Chondrocyte (in vitro differentiated cells): Measurements from ENCODE around the gene PPP1R11. TPM values are rescaled to one million over a fixed set of nuclear protein-coding genes. Genes with fewer than 3 reads are reported as not detected.
A peak's percentile ranks its signal among the peaks of the same experiment; 100 is the strongest.

ENCODE experiments used
- DNase-seq: peaks from one replicate; pipeline ENCODE4 v3.0.0; 2021; ENCODE audit warnings: mixed read lengths, low spot score
- H3K27ac Mint-ChIP-seq: one replicate; pipeline ENCODE4 v1.8.0; 2021; ENCODE audit warnings: mild to moderate bottlenecking, moderate library complexity, mixed read lengths; ENCODE audit not compliant: unreplicated experiment
- H3K27me3 Mint-ChIP-seq: 2 replicates; pipeline ENCODE4 v1.8.0; 2021; ENCODE audit warnings: low read depth, mixed read lengths
- H3K36me3 Mint-ChIP-seq: 2 replicates; pipeline ENCODE4 v1.8.0; 2021; ENCODE audit warnings: low read depth, mixed read lengths
- H3K4me1 Mint-ChIP-seq: 2 replicates; pipeline ENCODE4 v1.8.0; 2021; ENCODE audit warnings: low read depth, mild to moderate bottlenecking, mixed read lengths
- H3K4me3 Mint-ChIP-seq: one replicate; pipeline ENCODE4 v1.8.0; 2021; ENCODE audit warnings: mild to moderate bottlenecking, moderate library complexity, mixed read lengths; ENCODE audit not compliant: unreplicated experiment
- H3K9me3 Mint-ChIP-seq: 2 replicates; pipeline ENCODE4 v1.8.0; 2021; ENCODE audit warnings: low read depth, mixed read lengths
- total RNA-seq: library from RNA; stranded (reverse); gene quantifications from 3 replicates; pipeline ENCODE4 v1.2.1, GENCODE V29; 2021
- TF ChIP-seq, protein P1 (sequence below): fragments of 200-600 bp; sonication (generic); IDR thresholded peaks from 2 replicates; pipeline ENCODE4 v1.5.0; 2021; ENCODE audit warnings: antibody characterized with exemption, mild to moderate bottlenecking, moderate library complexity

Gene PPP1R11
- total RNA-seq, 1 donor from 2014 or later: 47.1 TPM

GRCh38 chr6:30067460-30068139 is 602 bp downstream of the PPP1R11 start:
- Mint-ChIP-seq H3K27me3 (peaks cover 29% of the 10 kb centered on the region), H3K27ac (peak overlapping the region; percentile 100), H3K4me1 (peaks cover 40% of the 10 kb centered on the region), H3K9me3 (no peaks in the 10 kb centered on the region), H3K36me3 (peaks cover 34% of the 10 kb centered on the region), H3K4me3 (peak overlapping the region; percentile 100)
- DNase-seq: no peak
- TF ChIP-seq, protein P1, sequence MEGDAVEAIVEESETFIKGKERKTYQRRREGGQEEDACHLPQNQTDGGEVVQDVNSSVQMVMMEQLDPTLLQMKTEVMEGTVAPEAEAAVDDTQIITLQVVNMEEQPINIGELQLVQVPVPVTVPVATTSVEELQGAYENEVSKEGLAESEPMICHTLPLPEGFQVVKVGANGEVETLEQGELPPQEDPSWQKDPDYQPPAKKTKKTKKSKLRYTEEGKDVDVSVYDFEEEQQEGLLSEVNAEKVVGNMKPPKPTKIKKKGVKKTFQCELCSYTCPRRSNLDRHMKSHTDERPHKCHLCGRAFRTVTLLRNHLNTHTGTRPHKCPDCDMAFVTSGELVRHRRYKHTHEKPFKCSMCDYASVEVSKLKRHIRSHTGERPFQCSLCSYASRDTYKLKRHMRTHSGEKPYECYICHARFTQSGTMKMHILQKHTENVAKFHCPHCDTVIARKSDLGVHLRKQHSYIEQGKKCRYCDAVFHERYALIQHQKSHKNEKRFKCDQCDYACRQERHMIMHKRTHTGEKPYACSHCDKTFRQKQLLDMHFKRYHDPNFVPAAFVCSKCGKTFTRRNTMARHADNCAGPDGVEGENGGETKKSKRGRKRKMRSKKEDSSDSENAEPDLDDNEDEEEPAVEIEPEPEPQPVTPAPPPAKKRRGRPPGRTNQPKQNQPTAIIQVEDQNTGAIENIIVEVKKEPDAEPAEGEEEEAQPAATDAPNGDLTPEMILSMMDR: no peak

- Mint-ChIP-seq H3K4me3 (no peak overlapping the region), H3K9me3 (no peaks in the 10 kb centered on the region), H3K36me3 (peaks cover 36% of the 10 kb centered on the region), H3K27me3 (peaks cover 60% of the 10 kb centered on the region), H3K27ac (no peak overlapping the region), H3K4me1 (peaks cover 46% of the 10 kb centered on the region)
- TF ChIP-seq, protein P1: peak; percentile 33
- DNase-seq: no peak
Measured at GRCh38 chr6:30071081-30071818, 4.3 kb downstream of the PPP1R11 start.

DNA sequence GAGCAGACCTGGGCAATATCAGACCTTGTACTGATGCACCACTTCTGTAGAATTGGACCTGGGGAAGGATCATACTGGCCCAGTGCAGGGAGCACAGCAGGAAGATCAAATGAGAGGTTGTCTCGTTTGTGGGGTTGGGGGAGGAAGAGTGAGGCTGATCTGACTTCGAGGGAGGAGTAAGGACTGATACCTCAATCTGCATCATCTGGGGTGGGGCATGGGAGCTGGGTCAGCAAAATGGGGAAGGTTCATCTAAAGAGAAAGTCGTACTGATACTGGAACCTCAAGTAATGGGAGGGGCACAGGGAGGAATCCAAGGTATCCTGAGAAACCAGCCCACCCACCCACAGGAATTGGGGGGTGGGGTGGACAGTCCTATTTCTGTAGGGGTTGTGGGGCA is 4.9 kb downstream of the PPP1R11 start:
- Mint-ChIP-seq H3K27me3 (peaks cover 66% of the 10 kb centered on the region), H3K9me3 (no peaks in the 10 kb centered on the region), H3K4me3 (no peak overlapping the region), H3K27ac (no peak overlapping the region), H3K36me3 (peaks cover 36% of the 10 kb centered on the region), H3K4me1 (peaks cover 43% of the 10 kb centered on the region)
- TF ChIP-seq, protein P1: no peak
- no peak for DNase-seq

DNA sequence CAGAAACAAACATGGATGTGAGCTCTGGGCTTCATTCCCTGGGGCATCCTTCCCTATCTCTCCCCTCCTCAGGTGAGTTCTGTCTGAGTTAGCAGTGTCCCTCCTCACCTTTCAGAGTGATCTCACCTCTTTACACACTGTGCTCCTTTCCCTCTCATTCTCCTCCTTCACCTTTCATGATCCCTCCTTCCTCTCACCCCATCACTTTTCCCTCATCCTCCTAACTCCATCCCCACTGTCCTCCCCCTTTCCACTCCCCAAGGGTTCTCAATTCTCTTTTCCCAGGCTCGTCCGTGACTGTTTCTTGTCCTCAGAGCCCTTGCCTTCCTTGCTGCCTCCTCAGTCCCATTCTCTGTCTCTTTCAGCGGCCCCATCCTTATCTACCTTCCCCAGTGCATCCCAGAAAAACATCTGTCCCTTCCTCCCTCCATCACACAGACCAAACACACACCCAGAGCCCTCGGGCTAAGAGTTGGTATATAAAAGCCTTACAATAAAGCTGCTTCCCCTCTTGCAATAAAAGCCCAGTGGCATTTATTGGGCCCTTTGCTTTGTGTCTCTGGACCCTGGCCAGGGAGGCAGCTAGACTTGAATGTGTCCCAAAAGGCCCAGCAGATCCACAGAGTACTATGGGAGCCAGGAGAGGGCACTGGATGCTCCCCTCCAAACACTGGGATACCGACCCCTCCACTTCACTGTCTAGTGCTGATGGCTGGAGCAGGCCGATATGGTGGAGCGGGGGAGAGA is 6.7 kb downstream of the PPP1R11 start:
- H3K4me3 Mint-ChIP-seq: peak overlapping the region; percentile 5
- H3K27me3 Mint-ChIP-seq: peaks cover 74% of the 10 kb centered on the region
- H3K36me3 Mint-ChIP-seq: peaks cover 27% of the 10 kb centered on the region
- H3K9me3 Mint-ChIP-seq: no peaks in the 10 kb centered on the region
- peaks cover 32% of the 10 kb centered on the region for H3K4me1 Mint-ChIP-seq
- DNase-seq: no peak
- TF ChIP-seq, protein P1: no peak
- H3K27ac Mint-ChIP-seq: no peak overlapping the region
